Measurements from ENCODE around the gene LHFPL2.

LHFPL2 gene

GRCh38 chr5:78563621-78564020 is 85.0 kb downstream of the LHFPL2 start:
- DNase-seq, result no peak

- no peak for DNase-seq
Observed at GRCh38 chr5:78562714-78563330, 85.8 kb downstream of the LHFPL2 start.

GRCh38 chr5:78562001-78562400 is 86.6 kb downstream of the LHFPL2 start:
- no peak for DNase-seq

GRCh38 chr5:78561261-78561660 is 87.3 kb downstream of the LHFPL2 start:
- DNase-seq, result no peak

GRCh38 chr5:78560000-78560855 is 88.3 kb downstream of the LHFPL2 start:
- DNase-seq, result no peak

GRCh38 chr5:78557601-78558000 is 91.0 kb downstream of the LHFPL2 start:
- DNase-seq, result no peak

GRCh38 chr5:78555870-78556269 is 92.7 kb downstream of the LHFPL2 start:
- DNase-seq, result no peak

- no peak for DNase-seq
Observed at GRCh38 chr5:78554670-78555069, 93.9 kb downstream of the LHFPL2 start.

- no peak for DNase-seq
Observed at GRCh38 chr5:78553580-78554353, 94.8 kb downstream of the LHFPL2 start.

- no peak for DNase-seq
Observed at GRCh38 chr5:78552729-78553342, 95.7 kb downstream of the LHFPL2 start.

GRCh38 chr5:78550891-78551290 is 97.7 kb downstream of the LHFPL2 start:
- no peak for DNase-seq

- DNase-seq, result no peak
Observed at GRCh38 chr5:78549043-78549442, 99.5 kb downstream of the LHFPL2 start.

GRCh38 chr5:78547731-78548615 is 100.6 kb downstream of the LHFPL2 start:
- DNase-seq, result no peak

- DNase-seq, result no peak
Observed at GRCh38 chr5:78547183-78547582, 101.4 kb downstream of the LHFPL2 start.

GRCh38 chr5:78546276-78546996 is 102.1 kb downstream of the LHFPL2 start:
- DNase-seq, result no peak

- no peak for DNase-seq
Observed at GRCh38 chr5:78545406-78545805, 103.2 kb downstream of the LHFPL2 start.

GRCh38 chr5:78544561-78545201 is 103.9 kb downstream of the LHFPL2 start:
- no peak for DNase-seq

- DNase-seq, result no peak
Observed at GRCh38 chr5:78543916-78544315, 104.7 kb downstream of the LHFPL2 start.

GRCh38 chr5:78543292-78543691 is 105.3 kb downstream of the LHFPL2 start:
- DNase-seq, result no peak

- DNase-seq, result no peak
Observed at GRCh38 chr5:78542321-78542840, 106.2 kb downstream of the LHFPL2 start.

All from NCI-H1048 (cell line).